ENCODE results near the gene LTV1.
"Not testable (repeated sequence)": the region's sequence is repeated elsewhere in the genome, so short reads cannot be mapped to it uniquely, and the experiment has no call there.

LTV1 gene, protein sequence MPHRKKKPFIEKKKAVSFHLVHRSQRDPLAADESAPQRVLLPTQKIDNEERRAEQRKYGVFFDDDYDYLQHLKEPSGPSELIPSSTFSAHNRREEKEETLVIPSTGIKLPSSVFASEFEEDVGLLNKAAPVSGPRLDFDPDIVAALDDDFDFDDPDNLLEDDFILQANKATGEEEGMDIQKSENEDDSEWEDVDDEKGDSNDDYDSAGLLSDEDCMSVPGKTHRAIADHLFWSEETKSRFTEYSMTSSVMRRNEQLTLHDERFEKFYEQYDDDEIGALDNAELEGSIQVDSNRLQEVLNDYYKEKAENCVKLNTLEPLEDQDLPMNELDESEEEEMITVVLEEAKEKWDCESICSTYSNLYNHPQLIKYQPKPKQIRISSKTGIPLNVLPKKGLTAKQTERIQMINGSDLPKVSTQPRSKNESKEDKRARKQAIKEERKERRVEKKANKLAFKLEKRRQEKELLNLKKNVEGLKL

GRCh38 chr6:143842902-143843676 lies at the start of gene LTV1:
LTV1 (plus strand) TSS chr6:143843338; CDS start chr6:143843478, 140 bp downstream.
- peak; percentile 85 for DNase-seq (ENCODE audit: low read depth)

DNA sequence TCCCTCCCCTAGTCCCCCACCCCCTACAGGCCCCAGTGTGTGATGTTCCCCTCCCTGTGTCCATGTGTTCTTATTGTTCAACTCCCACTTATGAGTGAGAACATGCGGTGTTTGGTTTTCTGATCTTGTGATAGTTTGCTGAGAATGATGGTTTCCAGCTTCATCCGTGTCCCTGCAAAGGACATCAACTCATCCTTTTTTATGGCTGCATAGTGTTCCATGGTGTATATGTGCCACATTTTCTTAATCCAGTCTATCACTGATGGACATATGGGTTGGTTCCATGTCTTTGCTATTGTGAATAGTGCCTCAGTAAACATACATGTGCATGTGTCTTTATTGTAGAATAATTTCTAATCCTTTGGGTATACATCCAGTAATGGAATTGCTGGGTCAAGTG lies 46.6 kb upstream of the LTV1 start:
- not testable (repeated sequence) for DNase-seq (ENCODE audit: low read depth)

GRCh38 chr6:143798487-143798886 lies 44.7 kb upstream of the LTV1 start:
- not testable (repeated sequence) for DNase-seq (ENCODE audit: low read depth)

DNA sequence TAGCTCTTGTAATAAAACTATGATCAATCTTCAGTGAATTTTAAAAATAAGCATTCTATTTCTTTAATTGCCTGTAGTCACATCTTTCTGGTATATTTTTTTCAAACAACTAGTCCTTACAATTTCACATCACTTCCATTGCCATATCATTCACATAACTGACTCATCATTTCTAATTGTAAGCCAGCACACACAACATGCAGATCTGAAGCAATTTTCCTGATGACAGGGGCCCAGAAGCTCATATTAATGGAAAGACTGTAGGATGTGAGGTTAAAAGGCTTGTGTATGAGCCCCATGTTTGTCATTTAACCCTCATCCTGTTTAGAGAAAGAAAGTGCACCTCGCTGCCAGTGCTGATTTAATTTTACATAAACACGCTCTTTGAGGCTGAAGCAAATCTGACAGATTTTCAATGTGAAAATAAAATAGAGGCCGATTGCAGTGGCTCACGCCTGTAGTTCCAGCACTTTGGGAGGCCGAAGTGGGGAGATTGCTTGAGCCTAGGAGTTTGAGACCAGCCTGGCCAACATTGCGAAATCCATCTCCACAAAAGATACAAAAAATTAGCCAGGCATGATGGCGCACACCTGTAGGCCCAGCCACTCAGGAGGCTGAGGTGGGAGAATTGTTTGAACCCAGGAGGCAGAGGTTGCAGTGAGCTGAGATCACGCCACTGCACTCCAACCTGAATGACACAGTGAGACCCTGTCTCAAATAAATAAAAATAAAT lies 40.1 kb upstream of the LTV1 start:
- no peak for DNase-seq (ENCODE audit: low read depth)

DNA sequence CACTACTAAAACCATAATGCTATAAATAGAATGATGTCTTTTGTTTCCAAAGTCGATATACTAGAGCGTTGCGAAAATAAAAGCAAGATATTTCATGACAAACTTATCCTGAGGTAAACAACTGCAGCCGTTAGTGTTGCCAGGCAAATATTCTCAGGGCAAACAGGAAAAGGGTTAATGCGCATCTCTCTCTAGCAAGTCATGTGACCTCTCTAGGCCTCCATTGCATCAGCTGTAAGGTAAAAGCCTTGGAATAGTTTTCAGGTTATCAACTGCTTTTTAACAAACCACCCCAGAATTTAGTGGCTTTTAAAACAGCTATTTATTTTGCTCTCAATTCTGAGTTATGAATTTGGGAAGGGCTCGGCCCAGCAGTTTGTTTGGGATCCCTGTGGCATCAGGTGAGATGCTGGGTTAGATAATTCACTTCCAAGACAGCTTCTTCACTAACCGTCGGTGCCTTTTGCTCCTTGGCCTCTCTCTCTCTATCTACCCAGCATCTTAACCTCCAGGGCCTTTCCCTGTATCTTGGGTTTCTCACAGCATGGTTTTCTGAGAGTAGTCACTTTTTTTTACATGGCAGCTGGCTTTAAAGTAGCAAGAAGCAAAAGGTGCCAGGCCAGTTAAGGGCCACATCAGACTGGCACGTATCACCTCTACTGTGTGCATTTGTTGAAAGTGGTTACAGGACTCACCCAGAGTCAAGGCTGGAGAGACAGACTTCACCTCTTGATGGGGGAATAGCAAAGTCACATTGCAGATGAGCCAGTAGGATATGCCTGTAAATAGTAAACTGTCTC lies 39.2 kb upstream of the LTV1 start:
- DNase-seq (ENCODE audit: low read depth) = no peak

DNA sequence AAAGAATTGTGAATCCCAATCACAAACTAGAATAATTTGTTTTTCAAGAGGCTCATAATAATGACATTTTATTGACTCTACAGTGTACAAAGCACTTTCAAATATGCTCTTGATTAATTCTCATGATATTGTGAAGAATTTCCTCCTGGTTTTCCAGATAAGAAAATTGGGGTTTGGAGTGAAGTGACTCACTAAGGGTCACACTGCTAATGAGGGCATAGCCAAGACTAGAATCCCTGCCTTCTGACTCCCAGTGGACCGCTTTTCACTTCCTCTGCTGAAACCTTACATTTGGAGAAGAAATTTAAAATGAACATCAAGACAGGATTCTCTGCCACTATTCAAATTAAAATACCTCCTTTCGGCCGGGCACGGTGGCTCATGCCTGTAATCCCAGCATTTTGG lies 38.3 kb upstream of the LTV1 start:
- no peak for DNase-seq (ENCODE audit: low read depth)

DNA sequence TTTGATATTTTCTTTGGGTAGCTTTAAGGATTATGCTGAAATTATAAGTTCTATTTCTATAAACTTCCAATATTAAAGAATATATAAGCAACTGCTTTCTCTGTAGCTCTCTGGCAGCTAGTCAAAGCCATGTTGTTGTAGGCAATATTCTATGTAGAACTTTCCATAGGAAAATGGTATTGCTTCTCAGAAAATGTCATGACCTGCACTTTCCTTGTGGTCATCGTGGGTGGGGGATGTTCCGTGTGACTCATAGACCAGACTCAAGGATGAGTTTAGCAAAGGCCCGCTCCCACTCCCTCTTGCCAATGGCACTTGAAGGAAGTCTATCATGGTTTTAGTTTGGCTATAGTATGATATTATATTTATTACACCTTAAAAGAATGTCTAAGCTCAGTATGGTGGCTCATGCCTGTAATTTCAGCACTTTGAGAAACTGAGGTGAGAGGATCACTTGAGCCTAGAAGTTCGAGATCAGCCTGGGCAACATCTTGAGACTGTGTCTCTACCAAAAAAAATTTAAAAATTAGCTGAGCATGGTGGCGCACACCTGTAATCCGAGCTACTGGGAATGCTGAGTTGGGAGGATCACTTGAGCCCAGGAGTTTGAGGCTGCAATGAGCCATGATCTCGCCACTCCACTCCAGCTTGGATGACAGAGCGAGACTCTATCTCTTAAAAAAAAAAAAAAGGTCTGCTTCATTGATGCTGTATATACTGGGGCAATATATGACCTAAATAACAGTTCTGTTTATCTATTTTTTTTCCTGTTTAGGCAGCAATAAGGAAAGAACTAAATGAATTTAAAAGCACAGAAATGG lies 36.6 kb upstream of the LTV1 start:
- DNase-seq (ENCODE audit: low read depth) = peak; percentile 49

- DNase-seq (ENCODE audit: low read depth) = no peak
These were observed 35.9 kb upstream of the LTV1 start for GRCh38 chr6:143807103-143807772.

DNA sequence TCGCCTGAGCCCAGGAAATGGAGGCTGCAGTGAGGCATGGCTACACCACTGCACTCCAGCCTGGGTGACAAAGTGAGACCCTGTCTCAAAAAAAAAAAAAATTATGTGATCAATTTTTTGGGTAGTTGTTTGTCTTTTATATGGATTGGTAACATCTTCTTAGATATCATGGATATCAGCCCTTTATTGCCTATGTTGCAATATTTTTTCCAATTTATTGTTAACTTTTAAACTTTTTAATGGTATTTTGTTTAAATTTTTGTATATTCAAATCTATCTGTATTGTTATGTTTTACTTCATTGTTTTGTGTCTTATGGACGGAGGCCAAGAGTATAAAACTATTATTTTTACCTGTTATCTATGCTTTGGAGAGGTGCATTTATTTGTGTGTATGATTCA lies 32.4 kb upstream of the LTV1 start:
- DNase-seq (ENCODE audit: low read depth) = no peak

GRCh38 chr6:143811501-143812157 lies 31.5 kb upstream of the LTV1 start:
- DNase-seq (ENCODE audit: low read depth) = no peak

DNA sequence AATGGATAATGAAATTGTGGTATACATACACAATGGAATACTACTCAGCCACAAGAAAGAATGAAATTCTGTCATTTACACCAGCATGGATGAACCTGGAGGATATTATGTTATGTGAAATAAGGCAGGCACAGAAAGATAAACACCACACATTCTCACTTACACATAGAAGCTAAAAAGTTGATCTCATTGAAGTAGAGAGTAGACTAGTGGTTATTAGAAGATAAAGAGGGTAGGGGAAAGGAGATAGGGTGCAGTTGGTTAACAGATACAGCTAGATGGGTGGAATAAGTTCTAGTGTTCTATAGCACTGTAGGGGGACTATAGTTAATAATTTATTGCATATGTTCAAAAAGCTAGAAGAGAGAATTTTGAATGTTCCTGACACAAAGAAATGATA lies 25.5 kb upstream of the LTV1 start:
- no peak for DNase-seq (ENCODE audit: low read depth)

DNA sequence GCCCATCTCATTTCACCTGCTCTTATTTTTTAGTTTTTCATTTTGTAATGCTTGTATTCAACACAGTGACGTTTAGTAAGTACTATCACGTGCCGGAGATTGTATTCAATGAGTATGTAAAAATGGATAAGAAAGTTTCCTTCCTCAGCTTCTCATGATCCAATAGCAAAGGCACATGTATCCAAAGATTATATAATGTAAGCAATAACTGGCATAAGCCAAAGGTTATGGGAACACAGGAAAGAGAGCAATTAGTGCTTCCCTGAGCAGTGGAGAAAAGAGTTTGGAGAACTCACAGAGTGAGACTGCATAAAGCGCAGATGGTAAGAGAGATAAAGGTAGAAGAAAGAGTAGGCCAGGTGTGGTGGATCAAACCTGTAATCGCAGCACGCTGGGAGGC lies 21.8 kb upstream of the LTV1 start:
- DNase-seq (ENCODE audit: low read depth) = no peak

DNA sequence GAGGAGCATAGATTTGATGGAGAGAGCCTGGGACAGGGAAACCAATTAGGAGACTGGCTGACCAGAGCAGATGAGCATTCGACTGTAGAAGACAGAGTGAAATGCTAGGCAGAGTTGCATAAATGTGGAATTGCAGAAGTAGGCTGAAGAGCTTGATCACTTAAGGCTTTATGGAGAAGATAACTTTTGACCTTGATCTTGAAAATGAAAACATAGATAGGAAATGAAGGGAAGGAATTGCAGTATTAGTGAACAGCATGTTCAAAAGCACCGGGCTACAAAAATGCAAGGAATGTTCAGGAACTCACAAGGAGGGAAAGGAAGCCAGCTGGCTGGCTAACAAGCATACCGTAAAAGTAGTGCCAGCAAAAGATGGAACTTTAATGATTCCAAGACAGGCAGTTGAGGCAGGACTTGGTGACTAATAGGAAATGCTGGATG lies 20.5 kb upstream of the LTV1 start:
- no peak for DNase-seq (ENCODE audit: low read depth)

- no peak for DNase-seq (ENCODE audit: low read depth)
These were observed 19.6 kb upstream of the LTV1 start for GRCh38 chr6:143823548-143823947.

- DNase-seq (ENCODE audit: low read depth) = no peak
These were observed 14.6 kb upstream of the LTV1 start for GRCh38 chr6:143828572-143828971.

- no peak for DNase-seq (ENCODE audit: low read depth)
These were observed 7.0 kb upstream of the LTV1 start for GRCh38 chr6:143836150-143836549.

DNA sequence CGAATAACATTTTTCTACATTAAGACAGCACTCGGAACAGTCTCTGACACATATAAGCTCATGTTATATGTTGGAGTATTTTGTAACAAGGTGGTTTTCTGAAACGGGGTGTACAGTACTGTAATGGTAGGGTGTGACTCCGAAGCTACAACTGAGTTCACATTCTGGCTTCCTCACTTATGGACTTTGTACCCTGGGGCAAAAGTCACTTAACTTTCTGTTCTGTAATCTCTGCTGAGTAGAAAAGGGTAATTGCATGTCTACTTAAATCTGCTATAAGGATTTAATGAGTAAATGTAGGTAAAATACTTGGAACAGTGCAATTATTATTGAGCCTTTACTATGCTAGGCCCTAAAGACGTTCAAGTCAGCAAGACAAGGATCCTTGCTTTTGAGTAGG lies 4.7 kb upstream of the LTV1 start:
- no peak for DNase-seq (ENCODE audit: low read depth)

DNA sequence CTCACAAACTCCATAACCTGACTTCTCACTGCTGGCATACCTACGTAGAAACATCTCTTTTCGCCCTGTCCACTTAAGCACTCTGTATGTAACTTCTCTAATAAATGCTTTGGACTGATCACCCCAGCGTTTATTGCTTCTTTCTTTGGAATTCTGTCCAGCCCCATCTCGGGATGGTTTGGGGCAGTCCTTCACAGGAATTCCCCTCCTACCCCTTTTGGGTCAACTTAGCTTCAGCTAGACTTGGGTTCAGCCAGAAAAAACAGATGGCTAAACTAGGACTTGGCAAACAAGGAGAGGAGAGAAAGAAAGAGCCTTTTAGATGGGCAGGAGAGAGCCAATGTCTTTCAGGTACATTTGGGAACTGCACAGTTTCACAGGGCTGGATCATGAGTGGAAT lies 3.9 kb upstream of the LTV1 start:
- DNase-seq (ENCODE audit: low read depth) = no peak

DNA sequence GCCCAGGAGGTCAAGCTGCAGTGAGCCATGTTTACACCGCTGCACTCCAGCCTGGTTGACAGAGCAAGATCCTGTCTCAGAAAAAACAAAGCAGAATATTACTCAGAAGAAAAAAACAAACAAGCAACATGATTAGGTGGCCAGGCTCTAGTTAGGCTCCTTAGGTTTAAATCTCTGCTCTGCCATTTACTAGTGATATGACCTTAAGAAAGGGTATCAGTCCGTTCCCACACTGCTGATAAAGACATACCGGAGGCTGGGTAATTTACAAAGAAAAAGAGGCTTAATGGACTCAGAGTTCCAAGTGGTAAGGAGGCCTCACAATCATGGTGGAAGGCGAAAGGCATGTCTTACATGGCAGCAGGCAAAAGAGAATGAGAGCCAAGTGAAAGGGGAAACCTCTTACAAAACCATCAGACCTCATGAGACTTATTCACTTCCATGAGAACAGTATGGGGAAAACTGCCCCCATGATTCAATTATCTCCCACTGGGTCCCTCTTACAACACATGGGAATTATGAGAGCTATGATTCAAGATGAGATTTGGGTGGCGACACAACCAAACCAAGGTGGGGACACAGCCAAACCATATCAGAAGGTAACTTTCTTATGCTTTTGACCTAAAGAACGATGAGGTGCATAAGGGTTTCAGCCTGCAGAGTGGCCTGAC lies 2.4 kb upstream of the LTV1 start:
- no peak for DNase-seq (ENCODE audit: low read depth)

Measured in activated gamma-delta T cell treated with anti-CD3 and anti-CD28 coated beads, Interleukin-2, amount 50 U/mL, for 16 hours (primary cell).